Measurements from ENCODE around the gene PABPN1. TPM values are rescaled to one million over a fixed set of nuclear protein-coding genes. Genes with fewer than 3 reads are reported as not detected.

The PABPN1 gene
- total and polyA plus RNA-seq, 2 of the 13 experiments (the other 11 are each of a cell fraction or from before 2014, with no cell fraction given): 233 to 524 TPM

DNA sequence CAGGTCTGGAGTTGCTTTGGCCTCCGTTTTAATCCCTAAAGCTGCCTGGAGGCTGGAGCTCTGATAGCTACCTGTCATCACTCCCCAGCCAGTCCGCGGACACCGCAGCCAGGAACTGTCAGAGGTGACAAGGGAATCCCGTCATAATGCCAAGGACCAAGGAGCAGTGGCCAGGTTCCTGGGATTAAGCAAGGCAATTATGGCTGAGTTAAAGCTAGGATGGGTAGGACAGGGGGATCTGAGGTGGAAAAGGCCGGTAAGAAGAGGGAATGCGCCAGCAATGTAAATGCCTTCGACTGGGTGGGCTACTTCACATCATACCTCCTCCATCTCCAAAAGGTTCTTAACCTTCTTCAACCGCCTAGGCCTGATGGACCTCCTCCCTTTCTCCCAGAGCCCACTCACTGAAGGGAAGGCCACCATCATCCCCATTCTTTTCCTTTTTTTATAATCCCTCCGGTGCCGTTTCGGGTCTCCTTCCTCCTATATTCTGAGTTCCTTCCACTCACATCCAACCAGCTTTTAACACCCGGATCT lies 20.5 kb upstream of the PABPN1 start (continued):
- TF ChIP-seq SP140L (CRISPR knock-in tag; IDR thresholded peaks at IDR 0.05; ENCODE audit: borderline replicate concordance) (no peak), ZNF782 (CRISPR knock-in tag; IDR thresholded peaks at IDR 0.05; ENCODE audit: borderline replicate concordance) (no peak), TOE1 (CRISPR knock-in tag; IDR thresholded peaks at IDR 0.05) (no peak), NR2F1 (CRISPR knock-in tag; IDR thresholded peaks at IDR 0.05) (no peak), XRCC5 (optimal IDR thresholded peaks at IDR 0.05; ENCODE audit: low read length) (no peak), PHB2 (IDR thresholded peaks at IDR 0.05; ENCODE audit: partially characterized antibody) (no peak), ZNF224 (CRISPR knock-in tag; IDR thresholded peaks at IDR 0.05) (0 out of 2 replicates have a peak, but pooled peaks have one; percentile 43), ZNF672 (CRISPR knock-in tag; IDR thresholded peaks at IDR 0.05) (no peak), HNRNPLL (IDR thresholded peaks at IDR 0.05; ENCODE audit: low read depth, low read length, poor library complexity, severe bottlenecking) (no peak), MLLT10 (CRISPR knock-in tag; IDR thresholded peaks at IDR 0.05) (no peak), ZNF629 (CRISPR knock-in tag; conservative IDR thresholded peaks at IDR 0.05) (no peak), RFX3 (CRISPR knock-in tag; IDR thresholded peaks at IDR 0.05) (no peak), NFYB (CRISPR knock-in tag; IDR thresholded peaks at IDR 0.05) (no peak)
- TF ChIP-seq, protein P1, sequence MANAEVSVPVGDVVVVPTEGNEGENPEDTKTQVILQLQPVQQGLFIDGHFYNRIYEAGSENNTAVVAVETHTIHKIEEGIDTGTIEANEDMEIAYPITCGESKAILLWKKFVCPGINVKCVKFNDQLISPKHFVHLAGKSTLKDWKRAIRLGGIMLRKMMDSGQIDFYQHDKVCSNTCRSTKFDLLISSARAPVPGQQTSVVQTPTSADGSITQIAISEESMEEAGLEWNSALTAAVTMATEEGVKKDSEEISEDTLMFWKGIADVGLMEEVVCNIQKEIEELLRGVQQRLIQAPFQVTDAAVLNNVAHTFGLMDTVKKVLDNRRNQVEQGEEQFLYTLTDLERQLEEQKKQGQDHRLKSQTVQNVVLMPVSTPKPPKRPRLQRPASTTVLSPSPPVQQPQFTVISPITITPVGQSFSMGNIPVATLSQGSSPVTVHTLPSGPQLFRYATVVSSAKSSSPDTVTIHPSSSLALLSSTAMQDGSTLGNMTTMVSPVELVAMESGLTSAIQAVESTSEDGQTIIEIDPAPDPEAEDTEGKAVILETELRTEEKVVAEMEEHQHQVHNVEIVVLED (CRISPR knock-in tag; IDR thresholded peaks at IDR 0.05; ENCODE audit: borderline replicate concordance): no peak
- TF ChIP-seq, protein P2, sequence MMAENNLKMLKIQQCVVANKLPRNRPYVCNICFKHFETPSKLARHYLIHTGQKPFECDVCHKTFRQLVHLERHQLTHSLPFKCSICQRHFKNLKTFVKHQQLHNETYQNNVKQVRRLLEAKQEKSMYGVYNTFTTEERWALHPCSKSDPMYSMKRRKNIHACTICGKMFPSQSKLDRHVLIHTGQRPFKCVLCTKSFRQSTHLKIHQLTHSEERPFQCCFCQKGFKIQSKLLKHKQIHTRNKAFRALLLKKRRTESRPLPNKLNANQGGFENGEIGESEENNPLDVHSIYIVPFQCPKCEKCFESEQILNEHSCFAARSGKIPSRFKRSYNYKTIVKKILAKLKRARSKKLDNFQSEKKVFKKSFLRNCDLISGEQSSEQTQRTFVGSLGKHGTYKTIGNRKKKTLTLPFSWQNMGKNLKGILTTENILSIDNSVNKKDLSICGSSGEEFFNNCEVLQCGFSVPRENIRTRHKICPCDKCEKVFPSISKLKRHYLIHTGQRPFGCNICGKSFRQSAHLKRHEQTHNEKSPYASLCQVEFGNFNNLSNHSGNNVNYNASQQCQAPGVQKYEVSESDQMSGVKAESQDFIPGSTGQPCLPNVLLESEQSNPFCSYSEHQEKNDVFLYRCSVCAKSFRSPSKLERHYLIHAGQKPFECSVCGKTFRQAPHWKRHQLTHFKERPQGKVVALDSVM (CRISPR knock-in tag; IDR thresholded peaks at IDR 0.05): no peak
- TF ChIP-seq, protein P3, sequence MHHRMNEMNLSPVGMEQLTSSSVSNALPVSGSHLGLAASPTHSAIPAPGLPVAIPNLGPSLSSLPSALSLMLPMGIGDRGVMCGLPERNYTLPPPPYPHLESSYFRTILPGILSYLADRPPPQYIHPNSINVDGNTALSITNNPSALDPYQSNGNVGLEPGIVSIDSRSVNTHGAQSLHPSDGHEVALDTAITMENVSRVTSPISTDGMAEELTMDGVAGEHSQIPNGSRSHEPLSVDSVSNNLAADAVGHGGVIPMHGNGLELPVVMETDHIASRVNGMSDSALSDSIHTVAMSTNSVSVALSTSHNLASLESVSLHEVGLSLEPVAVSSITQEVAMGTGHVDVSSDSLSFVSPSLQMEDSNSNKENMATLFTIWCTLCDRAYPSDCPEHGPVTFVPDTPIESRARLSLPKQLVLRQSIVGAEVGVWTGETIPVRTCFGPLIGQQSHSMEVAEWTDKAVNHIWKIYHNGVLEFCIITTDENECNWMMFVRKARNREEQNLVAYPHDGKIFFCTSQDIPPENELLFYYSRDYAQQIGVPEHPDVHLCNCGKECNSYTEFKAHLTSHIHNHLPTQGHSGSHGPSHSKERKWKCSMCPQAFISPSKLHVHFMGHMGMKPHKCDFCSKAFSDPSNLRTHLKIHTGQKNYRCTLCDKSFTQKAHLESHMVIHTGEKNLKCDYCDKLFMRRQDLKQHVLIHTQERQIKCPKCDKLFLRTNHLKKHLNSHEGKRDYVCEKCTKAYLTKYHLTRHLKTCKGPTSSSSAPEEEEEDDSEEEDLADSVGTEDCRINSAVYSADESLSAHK (CRISPR knock-in tag; IDR thresholded peaks at IDR 0.05; ENCODE audit: borderline replicate concordance): no peak
- TF ChIP-seq, protein P4, sequence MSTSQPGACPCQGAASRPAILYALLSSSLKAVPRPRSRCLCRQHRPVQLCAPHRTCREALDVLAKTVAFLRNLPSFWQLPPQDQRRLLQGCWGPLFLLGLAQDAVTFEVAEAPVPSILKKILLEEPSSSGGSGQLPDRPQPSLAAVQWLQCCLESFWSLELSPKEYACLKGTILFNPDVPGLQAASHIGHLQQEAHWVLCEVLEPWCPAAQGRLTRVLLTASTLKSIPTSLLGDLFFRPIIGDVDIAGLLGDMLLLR (CRISPR knock-in tag; IDR thresholded peaks at IDR 0.05): no peak; the same call in 1 of the 2 replicates
- TF ChIP-seq, protein P5, sequence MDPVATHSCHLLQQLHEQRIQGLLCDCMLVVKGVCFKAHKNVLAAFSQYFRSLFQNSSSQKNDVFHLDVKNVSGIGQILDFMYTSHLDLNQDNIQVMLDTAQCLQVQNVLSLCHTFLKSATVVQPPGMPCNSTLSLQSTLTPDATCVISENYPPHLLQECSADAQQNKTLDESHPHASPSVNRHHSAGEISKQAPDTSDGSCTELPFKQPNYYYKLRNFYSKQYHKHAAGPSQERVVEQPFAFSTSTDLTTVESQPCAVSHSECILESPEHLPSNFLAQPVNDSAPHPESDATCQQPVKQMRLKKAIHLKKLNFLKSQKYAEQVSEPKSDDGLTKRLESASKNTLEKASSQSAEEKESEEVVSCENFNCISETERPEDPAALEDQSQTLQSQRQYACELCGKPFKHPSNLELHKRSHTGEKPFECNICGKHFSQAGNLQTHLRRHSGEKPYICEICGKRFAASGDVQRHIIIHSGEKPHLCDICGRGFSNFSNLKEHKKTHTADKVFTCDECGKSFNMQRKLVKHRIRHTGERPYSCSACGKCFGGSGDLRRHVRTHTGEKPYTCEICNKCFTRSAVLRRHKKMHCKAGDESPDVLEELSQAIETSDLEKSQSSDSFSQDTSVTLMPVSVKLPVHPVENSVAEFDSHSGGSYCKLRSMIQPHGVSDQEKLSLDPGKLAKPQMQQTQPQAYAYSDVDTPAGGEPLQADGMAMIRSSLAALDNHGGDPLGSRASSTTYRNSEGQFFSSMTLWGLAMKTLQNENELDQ (CRISPR knock-in tag; IDR thresholded peaks at IDR 0.05; ENCODE audit: borderline replicate concordance): no peak
- TF ChIP-seq, protein P6, sequence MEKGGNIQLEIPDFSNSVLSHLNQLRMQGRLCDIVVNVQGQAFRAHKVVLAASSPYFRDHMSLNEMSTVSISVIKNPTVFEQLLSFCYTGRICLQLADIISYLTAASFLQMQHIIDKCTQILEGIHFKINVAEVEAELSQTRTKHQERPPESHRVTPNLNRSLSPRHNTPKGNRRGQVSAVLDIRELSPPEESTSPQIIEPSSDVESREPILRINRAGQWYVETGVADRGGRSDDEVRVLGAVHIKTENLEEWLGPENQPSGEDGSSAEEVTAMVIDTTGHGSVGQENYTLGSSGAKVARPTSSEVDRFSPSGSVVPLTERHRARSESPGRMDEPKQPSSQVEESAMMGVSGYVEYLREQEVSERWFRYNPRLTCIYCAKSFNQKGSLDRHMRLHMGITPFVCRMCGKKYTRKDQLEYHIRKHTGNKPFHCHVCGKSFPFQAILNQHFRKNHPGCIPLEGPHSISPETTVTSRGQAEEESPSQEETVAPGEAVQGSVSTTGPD (CRISPR knock-in tag; IDR thresholded peaks at IDR 0.05): no peak
